ENCODE data around the gene NT5C3A.
"Not testable (repeated sequence)": the region's sequence is repeated elsewhere in the genome, so short reads cannot be mapped to it uniquely, and the experiment has no call there.

NT5C3A gene

GRCh38 chr7:33062023-33062781, at the start of gene NT5C3A:
NT5C3A (minus strand) TSS chr7:33062776; CDS start chr7:33062705, 71 bp downstream.
- DNase-seq (ENCODE audit: low read depth in 3 of 3, low spot score in 1 of 3), result peak in 1 of 3 donors; percentile 9

- DNase-seq (ENCODE audit: low read depth in 3 of 3, low spot score in 1 of 3), result no peak
Measured at GRCh38 chr7:33111614-33112013, 49.0 kb upstream of the NT5C3A start.

GRCh38 chr7:33109758-33110238, 47.2 kb upstream of the NT5C3A start:
- DNase-seq (ENCODE audit: low read depth in 3 of 3, low spot score in 1 of 3), result no peak

DNA sequence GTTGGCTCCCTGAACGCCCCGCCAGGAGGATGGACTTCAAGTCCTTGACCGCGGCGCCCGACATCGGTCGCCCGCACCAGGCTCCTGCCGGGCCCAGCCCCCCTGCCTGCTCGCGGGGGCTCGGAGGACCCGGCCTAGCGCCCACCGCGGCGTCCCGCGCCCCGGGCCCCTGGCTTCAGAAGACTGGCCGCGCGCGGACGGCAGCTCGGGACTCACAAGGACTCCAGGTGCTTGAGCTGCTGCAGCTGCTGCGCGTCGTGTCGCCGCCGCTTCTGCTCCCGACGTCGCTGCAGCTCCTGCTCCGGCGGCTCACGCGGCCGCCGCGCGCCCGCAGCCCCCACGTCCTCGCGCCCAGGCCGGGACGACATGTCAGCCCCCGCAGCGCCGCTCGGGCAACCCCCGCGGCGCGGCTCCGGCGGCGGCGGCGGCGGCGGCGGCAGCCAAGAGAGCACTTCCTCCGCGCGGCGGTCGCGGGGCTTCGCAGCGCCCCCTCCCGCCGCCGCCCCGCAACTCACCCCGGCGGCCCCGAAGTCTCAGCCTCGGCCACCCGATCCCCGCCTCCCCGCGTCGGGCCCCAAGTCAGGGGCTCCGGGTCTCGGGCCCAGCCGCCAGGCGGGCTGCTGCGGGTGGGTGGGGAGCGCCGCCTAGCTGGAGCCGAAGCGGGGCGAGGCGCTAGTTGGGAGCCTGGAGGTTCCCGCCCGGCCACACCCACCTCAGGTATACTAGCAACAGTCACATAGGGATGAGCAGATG, 46.6 kb upstream of the NT5C3A start, which contains the start of gene RP9:
Gene RP9 (minus strand): TSS at position 400 of the 753 bp plus-strand sequence. CDS start 32 bp downstream, at position 368.
- peak; percentile 36 to 74 (median 56) for DNase-seq (ENCODE audit: low read depth in 3 of 3, low spot score in 1 of 3)

DNA sequence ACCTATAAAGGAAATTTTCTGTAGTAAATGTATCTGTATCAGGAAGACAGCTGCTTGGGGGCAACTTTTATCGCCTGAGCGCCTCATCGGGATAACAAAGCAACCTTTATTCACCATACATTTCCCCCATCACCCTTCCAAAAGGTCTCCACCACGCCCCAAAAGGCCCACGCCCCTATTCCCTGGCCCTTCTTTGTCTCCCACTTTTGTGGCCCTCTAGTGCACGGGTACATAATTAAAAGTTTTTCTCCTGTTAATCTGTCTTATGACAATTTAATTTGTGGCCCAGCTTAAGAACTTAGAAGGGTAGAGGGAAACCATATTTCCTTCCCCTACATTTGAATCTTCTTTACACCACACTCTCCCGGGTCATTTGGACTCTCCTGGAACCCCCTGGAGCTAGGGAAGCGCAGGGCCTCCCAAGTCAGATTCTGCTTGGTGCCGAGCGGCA, 46.0 kb upstream of the NT5C3A start:
- peak in 1 of 3 donors; percentile 11 for DNase-seq (ENCODE audit: low read depth in 3 of 3, low spot score in 1 of 3)

GRCh38 chr7:33107136-33108066, 44.8 kb upstream of the NT5C3A start:
- DNase-seq (ENCODE audit: low read depth in 3 of 3, low spot score in 1 of 3), result no peak

- no peak for DNase-seq (ENCODE audit: low read depth in 3 of 3, low spot score in 1 of 3)
Measured at GRCh38 chr7:33101906-33102305, 39.3 kb upstream of the NT5C3A start.

GRCh38 chr7:33100770-33101169, 38.2 kb upstream of the NT5C3A start:
- no peak for DNase-seq (ENCODE audit: low read depth in 3 of 3, low spot score in 1 of 3)

GRCh38 chr7:33099154-33099940, 36.8 kb upstream of the NT5C3A start:
- no peak for DNase-seq (ENCODE audit: low read depth in 3 of 3, low spot score in 1 of 3)

GRCh38 chr7:33094745-33095275, 32.2 kb upstream of the NT5C3A start:
- DNase-seq (ENCODE audit: low read depth in 3 of 3, low spot score in 1 of 3), result not testable (repeated sequence)

DNA sequence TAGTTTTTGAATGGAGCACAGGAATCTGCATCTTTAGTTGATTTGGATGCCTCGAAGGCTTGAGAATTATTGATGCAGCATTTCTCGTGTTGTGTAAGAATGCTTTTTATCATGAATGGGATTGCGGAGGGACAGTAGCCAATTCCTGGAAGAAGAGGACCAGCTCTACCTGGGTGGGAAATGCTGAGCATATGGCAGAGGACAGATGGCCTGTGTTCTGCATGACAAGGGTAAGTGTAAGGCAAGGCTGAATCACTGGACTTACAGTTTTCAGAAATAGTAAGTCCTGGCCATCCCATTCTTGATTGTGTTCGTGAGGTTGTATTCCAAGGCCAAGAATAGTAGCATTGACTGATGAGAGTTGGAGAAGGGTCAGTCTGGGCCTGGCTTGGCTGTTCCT, 30.7 kb upstream of the NT5C3A start:
- no peak for DNase-seq (ENCODE audit: low read depth in 3 of 3, low spot score in 1 of 3)

DNA sequence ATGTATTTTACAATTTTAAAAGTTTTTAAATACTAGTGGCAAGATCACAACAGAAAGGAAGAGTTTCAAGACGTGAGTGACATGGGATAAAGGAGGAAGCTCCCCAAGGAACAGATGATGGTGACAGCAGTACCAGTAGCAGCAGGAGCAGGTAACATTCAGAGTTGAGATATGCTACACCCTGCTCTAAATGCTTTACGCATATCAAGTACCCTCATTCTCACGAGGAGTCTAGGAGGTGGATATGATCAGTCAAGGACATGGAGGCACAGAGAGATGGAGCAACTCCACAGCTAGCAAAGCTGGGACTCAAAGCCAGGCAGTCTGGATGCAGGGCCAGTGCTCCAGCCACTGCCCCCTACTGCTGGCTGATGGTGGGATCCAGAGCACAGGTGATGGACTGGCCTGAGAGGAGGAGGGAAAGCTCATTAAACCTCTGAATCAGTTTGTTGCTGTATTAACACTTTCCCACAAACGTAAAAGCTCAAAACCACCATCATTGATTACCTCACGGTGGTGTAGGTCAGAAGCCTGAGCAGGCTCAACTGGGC, 29.1 kb upstream of the NT5C3A start:
- DNase-seq (ENCODE audit: low read depth in 3 of 3, low spot score in 1 of 3), result no peak

GRCh38 chr7:33091111-33091531, 28.5 kb upstream of the NT5C3A start:
- DNase-seq (ENCODE audit: low read depth in 3 of 3, low spot score in 1 of 3), result no peak

- DNase-seq (ENCODE audit: low read depth in 3 of 3, low spot score in 1 of 3), result no peak
Measured at GRCh38 chr7:33089142-33089541, 26.6 kb upstream of the NT5C3A start.

DNA sequence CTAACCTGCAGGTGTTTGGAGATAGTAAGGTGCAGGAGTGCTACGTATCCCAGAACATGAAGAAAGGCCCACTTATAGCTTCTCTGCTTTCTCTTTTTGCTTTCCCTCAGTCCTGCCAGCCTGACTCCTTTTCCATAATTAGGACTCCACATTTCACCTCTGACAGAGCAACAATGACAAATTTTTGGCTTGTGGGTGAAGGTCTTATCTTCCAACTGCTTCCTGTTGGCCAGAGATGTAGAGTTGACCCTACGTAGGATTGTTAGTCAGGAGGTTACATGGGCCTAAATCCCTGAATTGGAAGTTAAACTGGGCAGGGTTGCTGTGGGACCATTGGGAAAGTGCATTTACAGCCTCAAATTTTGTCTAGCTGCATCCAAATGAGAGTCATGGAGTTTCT, 25.3 kb upstream of the NT5C3A start:
- DNase-seq (ENCODE audit: low read depth in 3 of 3, low spot score in 1 of 3), result no peak

DNA sequence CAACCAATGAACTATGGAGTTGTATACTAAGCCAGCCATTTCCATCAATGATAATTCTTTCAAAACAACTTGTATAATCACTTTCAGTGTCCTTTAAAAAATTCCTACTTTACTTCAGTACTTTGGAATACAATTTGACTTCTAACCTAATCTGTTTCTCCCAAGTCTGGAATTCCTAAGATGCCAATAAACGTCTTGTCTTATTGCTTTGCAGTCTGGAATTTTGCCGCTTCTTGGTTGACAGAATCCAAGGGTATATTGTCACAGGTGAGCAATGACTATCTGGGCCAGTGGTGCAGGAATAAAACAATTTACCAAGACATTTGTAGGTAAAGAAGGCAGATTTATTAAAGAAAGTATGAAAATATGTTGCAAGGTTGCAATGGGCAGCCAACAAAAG, 24.8 kb upstream of the NT5C3A start:
- DNase-seq (ENCODE audit: low read depth in 3 of 3, low spot score in 1 of 3), result no peak

DNA sequence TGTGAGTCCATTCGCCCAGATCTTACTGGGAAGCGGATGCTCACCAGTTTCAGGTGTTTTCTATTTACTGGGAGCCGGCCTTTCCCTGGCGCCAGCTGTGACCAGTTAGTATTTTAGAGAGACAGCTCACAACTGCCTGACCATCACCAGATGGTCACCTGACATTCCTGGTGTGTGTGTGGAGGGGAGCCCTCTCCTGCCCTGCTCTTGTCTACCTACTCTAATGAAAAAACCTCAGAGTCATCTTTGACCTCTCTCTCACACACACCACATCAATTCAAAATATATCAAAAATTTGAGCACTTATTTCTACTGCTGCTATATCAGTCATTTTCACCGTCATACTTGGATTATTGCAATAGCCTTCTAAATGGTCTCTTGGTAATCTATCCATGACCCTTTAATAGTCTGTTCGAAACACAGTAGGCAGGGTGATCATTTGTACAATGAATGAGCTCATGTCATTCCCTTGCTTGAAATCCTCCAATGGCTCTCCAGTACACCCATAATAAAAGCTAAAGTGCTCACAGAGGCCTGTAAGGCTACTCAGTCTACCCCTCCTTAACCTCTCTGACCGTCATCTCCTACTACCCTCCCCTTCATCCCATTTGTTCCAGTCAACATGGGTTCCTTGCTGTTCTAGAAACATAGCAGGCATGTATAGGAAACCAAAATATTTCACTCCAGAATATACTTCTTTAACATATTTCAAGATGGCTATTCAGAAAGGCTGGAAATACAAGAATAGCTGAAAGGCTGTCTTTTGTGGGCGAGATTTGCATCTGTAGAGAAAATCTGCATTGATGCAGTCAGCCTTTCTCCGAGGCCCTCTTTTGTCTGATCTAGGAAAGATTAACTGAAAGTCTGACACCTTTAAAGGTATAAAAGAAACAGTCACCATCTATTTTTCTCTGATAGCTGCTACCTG, 17.5 kb upstream of the NT5C3A start:
- DNase-seq (ENCODE audit: low read depth in 3 of 3, low spot score in 1 of 3), result no peak

- DNase-seq (ENCODE audit: low read depth in 3 of 3, low spot score in 1 of 3), result no peak
Measured at GRCh38 chr7:33079096-33079495, 16.5 kb upstream of the NT5C3A start.

GRCh38 chr7:33076737-33077136, 14.2 kb upstream of the NT5C3A start:
- DNase-seq (ENCODE audit: low read depth in 3 of 3, low spot score in 1 of 3), result no peak
